ENCODE measurements around the gene DEGS1. TPM values are rescaled to one million over a fixed set of nuclear protein-coding genes. Genes with fewer than 3 reads are reported as not detected.

DEGS1 gene
- total RNA-seq, 1 experiment from 2014 or later = 20.0 TPM

DNA sequence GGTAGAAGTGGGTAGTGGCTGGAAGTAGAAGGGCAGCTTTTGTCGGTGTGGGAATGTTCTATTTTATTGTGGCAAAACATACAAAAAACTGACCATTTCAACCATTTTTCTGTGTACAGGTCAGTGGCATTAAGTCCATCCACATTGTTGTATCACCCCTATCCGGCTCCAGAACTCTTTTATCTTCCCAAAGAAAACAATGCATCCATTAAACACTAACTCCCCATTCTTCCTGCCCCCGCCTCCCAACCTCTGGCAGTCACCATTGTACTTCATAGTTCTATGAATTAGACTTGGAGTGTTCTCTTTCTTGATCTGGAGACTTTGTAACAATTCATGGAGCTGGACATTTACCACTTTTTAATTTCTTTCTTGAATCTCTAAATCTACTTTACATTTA, 55.7 kb downstream of the DEGS1 start:
- Histone ChIP-seq H3F3A (ENCODE audit: insufficient read depth, low read depth) (no peaks in the 10 kb centered on the region), H4K20me1 (ENCODE audit: insufficient read depth) (no peaks in the 10 kb centered on the region), H3K4me2 (no peak overlapping the region), H3K27ac (no peak overlapping the region), H3K9me3 (ENCODE audit: insufficient read depth, low read depth) (no peaks in the 10 kb centered on the region), H3K4me3 (no peak overlapping the region), H3K27me3 (ENCODE audit: insufficient read depth, low read depth) (no peaks in the 10 kb centered on the region), H3K9me2 (ENCODE audit: insufficient read depth) (no peaks in the 10 kb centered on the region), H3K79me2 (ENCODE audit: low read depth) (no peaks in the 10 kb centered on the region), H3K36me3 (ENCODE audit: low read depth) (0 out of 2 replicates have a peak, but pooled peaks cover 5% of the 10 kb centered on the region), H2AFZ (no peak overlapping the region), H3K4me1 (replicated peaks; ENCODE audit: insufficient read depth) (no peaks in the 10 kb centered on the region)
- POLR2A ChIA-PET (ENCODE audit: unreplicated experiment) = no interaction called here
- CTCF ChIA-PET = no interaction called here
- BruUV-seq (replicated peaks) = no TSS peak
- no peak for TF ChIP-seq EZH2 (IDR thresholded peaks at IDR 0.05; ENCODE audit: low read depth)
- TF ChIP-seq, protein P1, sequence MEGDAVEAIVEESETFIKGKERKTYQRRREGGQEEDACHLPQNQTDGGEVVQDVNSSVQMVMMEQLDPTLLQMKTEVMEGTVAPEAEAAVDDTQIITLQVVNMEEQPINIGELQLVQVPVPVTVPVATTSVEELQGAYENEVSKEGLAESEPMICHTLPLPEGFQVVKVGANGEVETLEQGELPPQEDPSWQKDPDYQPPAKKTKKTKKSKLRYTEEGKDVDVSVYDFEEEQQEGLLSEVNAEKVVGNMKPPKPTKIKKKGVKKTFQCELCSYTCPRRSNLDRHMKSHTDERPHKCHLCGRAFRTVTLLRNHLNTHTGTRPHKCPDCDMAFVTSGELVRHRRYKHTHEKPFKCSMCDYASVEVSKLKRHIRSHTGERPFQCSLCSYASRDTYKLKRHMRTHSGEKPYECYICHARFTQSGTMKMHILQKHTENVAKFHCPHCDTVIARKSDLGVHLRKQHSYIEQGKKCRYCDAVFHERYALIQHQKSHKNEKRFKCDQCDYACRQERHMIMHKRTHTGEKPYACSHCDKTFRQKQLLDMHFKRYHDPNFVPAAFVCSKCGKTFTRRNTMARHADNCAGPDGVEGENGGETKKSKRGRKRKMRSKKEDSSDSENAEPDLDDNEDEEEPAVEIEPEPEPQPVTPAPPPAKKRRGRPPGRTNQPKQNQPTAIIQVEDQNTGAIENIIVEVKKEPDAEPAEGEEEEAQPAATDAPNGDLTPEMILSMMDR (conservative IDR thresholded peaks at IDR 0.05) = no peak
- intact Hi-C loops (cut with micrococcal nuclease; ENCODE audit: unreplicated experiment) = no loop called here
- no peak for DNase-seq

Other genes starting within 250 kb of the DEGS1 start
- gene FBXO28, start 69.1 kb upstream of the DEGS1 start, total RNA-seq (2021) = 43.4 and 48.1 TPM in 2 replicates
- gene NVL, start 146.9 kb downstream of the DEGS1 start, total RNA-seq (2021) = 27.3 and 36.1 TPM in 2 replicates
- gene CNIH4, start 173.6 kb downstream of the DEGS1 start, total RNA-seq (2021) = 86.2 and 93.8 TPM in 2 replicates